Measurements from ENCODE around the gene DLGAP4.
A peak's percentile ranks its signal among the peaks of the same experiment; 100 is the strongest.
"Not testable (repeated sequence)": the region's sequence is repeated elsewhere in the genome, so short reads cannot be mapped to it uniquely, and the experiment has no call there.

Gene DLGAP4

DNA sequence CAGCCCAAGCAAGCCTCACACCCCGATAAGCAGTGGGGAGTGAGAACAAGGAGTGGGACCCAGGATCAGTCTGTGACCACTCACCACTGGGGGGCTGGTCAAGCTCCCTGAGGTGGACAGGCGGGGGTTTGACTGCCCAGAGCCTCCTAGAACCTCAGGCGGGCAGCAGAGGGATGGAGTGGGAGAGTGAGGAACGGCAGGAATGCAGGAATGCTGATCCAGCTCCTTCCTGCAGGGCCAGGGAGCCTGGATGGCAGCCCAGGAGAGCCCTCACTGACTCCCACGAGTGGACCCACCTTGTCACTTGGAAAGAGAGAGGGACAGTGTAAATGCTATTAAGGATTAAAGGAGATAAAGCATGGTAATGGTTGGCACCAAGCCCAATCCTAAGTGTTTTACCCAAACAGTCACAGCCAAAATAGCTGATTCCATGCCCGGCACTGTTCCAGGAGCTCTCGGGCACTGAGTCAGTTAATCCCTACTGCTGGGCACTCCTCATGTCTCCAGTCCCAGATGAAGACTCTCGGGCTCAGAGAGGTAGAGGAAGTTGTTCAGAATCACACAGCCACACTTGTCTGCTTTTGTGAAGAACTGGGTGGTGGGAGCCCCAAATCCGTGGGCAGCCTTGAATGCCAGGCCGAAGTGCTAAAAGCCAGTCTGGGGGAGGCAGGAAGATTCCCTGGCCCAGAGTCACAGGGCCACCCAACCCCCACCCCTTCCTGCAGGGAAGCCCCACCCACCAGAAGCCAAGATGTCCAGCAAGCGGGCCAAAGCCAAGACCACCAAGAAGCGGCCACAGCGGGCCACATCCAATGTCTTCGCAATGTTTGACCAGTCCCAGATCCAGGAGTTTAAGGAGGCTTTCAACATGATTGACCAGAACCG lies 238.2 kb downstream of the DLGAP4 start:
- DNase-seq = no peak

- no peak for DNase-seq
Observed at GRCh38 chr20:36546111-36546736, 240.1 kb downstream of the DLGAP4 start.

GRCh38 chr20:36547186-36548005 lies 241.3 kb downstream of the DLGAP4 start:
- DNase-seq = no peak

GRCh38 chr20:36548006-36548315 lies 241.8 kb downstream of the DLGAP4 start:
- DNase-seq = peak; percentile 20

- no peak for DNase-seq
Observed at GRCh38 chr20:36548704-36549627, 242.8 kb downstream of the DLGAP4 start.

DNA sequence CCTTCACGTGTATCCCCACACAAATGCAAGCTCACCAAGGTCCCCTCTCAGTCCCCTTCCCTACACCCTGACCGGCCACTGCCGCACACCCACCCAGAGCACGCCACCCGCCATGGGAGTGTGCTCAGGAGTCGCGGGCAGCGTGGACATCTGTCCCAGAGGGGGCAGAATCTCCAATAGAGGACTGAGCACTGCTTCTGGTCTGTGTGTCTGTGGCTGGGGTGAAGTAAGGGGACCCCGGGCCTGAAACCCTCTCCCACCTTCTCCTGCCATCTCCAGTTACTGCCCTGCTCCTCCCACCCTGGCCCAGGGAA lies 243.4 kb downstream of the DLGAP4 start:
- DNase-seq = no peak

GRCh38 chr20:36549942-36550789 lies 244.0 kb downstream of the DLGAP4 start:
- no peak for DNase-seq

- no peak for DNase-seq
Observed at GRCh38 chr20:36550790-36551299, 244.7 kb downstream of the DLGAP4 start.

DNA sequence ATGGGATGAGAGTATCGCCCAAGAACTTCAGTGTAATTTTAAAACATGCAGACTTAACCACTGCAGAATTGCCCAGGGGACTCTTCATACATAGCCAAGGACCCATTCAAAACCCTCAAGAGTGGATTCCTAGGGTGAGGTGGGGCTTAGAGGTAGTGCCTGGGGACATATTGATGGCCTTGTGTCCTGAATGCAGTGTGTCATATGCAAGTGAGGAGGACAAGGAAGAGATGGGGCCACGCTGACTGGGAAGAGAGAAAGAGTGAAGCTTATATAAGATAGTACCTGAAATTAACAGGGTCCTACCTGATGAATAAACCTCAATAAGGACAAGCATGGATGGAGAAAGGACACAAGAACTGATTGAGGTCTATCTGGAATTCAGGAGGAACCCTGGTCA lies 249.1 kb downstream of the DLGAP4 start:
- no peak for DNase-seq

GRCh38 chr20:36562724-36563123 lies 256.6 kb downstream of the DLGAP4 start:
- DNase-seq = no peak

GRCh38 chr20:36563374-36563773 lies 257.2 kb downstream of the DLGAP4 start:
- no peak for DNase-seq

- DNase-seq = not testable (repeated sequence)
Observed at GRCh38 chr20:36564078-36564725, 258.1 kb downstream of the DLGAP4 start.

DNA sequence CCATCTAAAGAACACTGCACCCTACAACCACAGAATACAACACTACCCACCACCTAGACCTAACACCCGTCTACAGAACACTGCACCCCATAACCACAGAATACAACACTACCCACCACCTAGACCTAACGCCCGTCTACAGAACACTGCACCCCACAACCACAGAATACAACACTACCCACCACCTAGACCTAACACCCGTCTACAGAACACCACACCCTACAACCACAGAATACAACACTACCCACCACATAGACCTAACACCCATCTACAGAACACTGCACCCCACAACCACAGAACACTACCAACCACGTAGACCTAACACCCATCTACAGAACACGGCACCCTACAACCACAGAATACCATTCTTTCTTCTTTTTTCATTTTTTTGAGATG lies 258.6 kb downstream of the DLGAP4 start:
- DNase-seq = not testable (repeated sequence)

DNA sequence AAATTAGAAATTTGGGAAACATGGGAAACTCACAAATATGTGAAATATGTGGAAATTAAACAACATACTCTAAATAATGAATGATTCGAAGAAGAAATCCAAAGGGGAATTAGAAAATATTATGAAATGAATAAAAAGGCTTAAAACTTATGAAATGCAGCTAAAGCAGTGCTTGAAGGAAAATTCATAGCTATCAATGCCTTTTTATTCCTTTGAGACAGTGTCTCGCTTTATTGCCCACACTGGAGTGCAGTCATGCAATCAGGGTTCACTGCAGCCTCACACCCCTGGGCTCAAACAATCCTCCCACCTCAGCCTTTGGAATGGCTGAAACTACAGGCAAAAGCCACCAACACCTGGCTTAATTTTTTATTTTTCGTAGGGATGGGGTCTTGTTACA lies 259.4 kb downstream of the DLGAP4 start:
- no peak for DNase-seq

- DNase-seq = no peak
Observed at GRCh38 chr20:36569847-36570429, 263.8 kb downstream of the DLGAP4 start.

GRCh38 chr20:36571564-36572504 lies 265.7 kb downstream of the DLGAP4 start:
- no peak for DNase-seq

DNA sequence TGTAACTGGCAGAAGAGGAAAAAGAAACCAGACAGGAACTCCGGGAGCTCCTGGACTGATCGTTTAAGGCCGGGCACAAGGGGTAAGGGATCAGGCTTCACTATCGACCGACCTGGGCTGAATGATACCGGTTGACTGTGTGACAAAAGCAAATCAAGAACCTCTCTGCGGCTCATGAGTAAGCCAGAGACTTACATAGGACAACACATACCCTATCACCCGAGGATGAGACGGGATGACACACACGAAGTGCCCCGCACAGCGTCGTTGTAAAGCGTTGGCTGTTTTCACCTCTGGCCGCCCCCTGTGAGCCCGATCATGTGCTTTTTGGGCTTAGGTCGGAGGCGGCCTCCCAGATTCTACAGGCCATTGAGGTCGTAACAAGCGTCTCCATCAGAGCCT lies 266.6 kb downstream of the DLGAP4 start:
- DNase-seq = peak; percentile 88

DNA sequence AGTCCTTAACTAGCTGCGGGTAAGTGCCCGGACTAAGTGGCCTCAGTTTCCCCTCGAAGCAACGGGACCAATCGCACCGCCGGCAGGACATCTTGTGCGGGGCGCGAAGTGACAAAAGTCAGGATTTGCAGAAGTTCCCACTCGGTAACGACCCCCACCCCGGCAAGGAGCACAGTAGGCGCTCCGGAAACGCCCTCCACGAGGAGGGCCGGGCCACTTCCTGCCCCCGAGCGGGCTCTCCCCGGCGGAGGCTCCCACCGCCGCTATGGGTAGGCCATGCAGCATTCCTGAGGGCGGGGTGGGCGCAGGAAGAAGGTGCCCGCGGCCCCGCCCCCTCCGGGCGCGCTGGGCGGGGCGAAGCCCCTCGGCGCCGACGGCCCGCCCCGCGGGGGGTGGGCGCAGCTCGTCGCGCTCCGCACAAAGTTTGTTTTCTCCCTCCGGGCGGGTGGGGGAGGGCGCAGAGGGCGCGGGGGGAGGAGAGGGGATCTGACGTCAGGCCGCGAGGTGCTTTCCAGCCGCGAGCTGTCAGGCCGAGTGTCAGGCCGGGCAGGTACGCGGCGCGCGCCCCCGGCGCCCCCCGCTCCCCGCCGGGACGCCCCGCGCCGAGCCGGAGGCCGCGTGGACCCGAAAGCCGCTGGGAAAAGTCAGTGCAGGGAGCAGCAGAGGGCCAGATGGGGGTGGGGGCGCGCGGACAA lies 267.1 kb downstream of the DLGAP4 start, which contains the start of gene TGIF2:
Gene TGIF2 (plus strand): TSS at position 495 of the 695 bp plus-strand sequence. CDS start 5,178 bp downstream, outside the sequence.
- DNase-seq = peak; percentile 89

Measured in activated CD4-positive, alpha-beta T cell treated with anti-CD3 and anti-CD28 coated beads for 48 hours (primary cell).